Stimulated activated CD4-positive, alpha-beta T cell treated with anti-CD3 and anti-CD28 coated beads, Interleukin-12 subunit alpha, Interleukin-12 subunit beta, amount 100 ng/mL, for 4 hours (primary cell): ENCODE measurements around the gene PSMD1.
A peak's percentile ranks its signal among the peaks of the same experiment; 100 is the strongest.
"Not testable (repeated sequence)": the region's sequence is repeated elsewhere in the genome, so short reads cannot be mapped to it uniquely, and the experiment has no call there.

ENCODE experiments used
- DNase-seq: peaks from one replicate; pipeline ENCODE4 v3.0.0-alpha.2; 2020

PSMD1 gene

DNA sequence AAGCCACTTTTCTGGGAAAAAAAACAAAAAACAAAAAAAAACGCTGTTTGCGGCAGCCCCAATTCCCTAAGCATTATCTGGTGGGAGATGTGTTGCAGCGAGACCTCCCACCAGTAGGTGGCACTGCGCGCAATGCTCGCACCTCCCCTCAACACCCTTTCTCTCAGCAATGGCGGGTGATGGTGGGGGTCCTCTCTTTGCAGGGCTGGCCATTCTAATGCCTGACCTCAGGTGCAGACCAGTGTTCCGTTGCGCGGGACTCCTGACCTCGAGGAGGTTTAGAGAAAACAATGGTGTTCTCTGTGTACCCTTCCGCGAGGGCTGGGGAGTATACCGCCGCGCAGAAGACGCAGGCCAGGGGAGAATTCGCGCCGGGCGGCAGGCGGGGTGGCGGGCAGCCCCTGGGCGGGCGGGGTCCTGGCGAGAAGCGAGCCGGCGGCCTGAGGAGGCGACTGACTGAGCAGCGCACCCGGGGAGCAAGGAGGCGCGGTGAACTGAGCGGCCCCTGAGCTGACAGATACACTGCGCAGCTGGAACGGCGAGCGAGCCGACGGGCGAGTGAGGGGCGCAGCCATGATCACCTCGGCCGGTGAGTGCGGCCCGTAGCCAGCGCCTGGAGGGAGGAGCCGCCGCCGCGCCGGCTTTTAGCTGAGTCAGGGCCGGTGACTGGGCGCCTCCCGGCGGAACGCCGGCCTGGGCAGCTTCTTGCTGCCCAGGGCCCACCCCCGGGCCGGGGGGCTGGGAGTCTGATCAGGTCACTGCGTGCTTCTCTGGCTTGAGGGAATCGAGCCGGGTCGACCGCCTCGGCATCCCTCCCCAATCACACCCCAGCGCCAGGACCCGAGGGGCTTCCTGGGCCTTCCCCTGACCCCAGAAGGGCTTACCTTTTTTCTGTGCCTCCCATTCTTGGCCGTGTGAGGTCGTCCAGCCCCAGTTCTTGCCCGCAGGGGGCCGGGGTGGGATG is at the start of gene PSMD1:
Gene PSMD1, plus strand, starts transcription at position 415 of the 964 bp plus-strand sequence. Its CDS starts 159 bp downstream, at position 574.
- peak; percentile 90 for DNase-seq

DNA sequence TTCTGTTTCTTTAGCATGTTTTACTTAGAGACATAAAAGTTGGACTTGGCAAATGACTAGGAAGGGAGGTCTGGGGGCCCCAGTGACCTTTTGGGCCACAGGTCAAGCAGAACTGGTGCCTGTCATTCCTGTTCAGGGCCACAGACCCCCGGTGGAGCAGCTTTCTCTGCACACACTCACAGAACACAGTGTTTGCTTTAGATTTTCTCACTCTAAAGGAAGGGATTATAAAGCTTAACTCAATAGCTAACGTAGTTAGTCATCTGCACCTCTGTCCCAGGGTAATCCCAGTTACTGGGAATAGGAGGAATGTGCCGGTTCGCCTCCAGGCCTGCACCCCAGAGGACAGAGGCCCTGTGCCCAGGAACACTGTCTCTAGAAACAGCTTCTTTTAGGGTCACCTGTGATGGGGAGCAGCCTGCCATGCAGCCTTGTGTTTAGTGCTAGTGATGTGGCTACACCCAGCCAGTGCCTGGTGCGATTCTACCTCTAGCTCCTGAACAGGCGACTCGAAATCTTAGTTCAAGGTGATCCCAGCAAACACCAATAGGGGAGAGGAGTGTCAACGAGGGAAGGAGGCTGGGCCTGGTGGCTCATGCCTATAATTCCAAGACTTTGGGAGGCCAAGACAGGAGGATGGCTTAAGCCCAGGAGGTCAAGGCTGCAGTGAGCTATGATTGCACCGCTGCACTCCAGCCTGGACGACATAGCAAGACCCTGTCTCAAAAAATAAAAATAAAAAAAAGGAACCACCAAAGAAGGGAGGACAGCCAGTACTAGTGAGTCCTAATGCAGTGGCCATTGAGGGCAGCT is 49.2 kb upstream of the PSMD1 start:
- no peak for DNase-seq

DNA sequence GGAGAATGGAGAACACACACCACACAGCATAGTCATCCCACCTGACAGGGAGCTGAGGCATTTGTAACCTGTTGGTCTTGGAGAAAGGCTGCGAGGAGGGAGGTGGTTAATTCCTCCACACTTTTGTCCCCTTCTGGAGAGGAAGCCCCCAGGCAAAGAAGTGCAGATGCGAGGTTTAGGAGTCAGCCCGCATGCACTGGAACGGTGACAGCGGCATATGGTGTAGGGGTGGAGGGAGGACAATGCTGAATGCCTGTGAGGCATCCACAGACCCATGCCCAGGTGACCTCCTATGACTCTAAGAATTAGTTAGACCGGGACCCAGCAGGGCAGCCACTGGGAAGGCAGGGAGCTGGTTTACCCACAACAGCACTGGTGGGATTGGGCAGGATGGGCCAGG is 48.5 kb upstream of the PSMD1 start:
- no peak for DNase-seq

DNA sequence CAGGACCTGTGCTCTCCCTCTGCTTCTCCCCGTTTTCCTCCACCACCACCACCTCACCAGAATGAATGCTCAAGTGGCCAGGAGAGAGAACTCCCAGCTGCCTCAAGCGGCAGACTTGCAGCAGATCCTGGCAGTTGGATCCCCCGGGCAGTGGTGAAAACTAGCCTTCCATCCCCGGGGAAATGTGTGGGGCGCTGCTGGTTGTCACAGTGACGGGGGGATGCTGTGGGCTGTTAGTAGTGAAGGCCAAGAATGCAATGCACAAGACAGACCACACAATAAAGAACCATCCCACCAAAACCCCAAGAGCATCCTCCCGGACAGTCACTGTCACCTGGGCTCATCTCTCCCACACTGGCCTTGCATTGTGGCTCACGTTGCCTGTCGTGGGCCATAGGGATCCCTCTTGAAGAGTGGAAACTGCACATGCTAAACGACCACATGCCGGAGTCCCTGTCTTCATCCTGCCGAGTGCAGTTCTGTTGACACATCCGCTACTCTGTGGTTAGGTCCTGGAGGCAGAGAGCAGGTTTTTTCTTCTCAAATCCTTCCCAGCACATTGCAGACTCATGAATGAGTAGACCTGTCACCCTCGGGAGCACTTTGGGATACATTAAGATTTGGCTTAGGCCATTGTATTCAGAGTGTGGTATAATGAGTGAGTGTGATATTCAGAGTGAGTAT is 47.3 kb upstream of the PSMD1 start:
- no peak for DNase-seq

DNA sequence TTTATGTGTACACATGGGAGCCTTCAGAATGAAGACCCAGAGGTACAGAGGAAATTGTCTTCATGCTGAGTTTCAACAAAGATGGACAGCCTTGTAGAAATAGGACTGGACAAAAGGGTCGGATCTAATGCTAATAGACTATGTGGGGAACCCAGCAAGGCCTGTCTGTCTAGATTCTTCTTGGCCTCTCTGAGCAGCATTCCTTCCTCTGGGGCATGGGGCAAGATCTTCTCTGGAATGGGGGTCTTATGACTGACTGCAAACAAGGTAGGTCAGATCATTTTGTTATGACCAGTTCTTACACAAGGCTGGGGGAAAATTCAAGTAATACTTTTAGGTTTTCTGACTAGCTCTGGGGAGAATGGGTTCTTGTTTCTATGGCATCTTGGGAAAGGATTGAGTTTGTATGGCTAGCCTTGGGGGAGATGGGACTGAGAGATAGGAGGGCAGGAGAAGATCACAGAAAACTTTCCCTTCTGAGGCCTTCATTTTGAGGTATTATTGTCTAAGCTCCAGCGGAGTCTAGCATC is 46.4 kb upstream of the PSMD1 start:
- DNase-seq = no peak

DNA sequence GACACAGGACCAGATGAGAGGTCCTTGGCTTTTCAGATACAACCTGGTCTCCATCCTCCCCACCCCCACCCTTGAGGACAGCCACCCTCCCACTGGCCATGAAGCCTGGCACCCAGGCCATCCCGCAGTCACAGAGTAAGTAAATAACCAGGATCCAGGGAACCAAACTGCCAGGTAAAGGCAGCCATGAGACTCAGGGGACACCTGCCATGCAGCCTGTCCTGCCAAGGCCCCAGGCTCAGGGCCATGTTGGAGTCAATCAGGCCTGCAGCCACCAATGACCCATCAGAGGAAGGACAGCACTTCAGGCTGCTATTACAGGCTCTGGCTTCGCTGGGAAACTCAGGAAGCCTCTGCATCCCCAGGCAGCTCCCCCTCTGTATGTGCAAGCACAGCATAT is 45.1 kb upstream of the PSMD1 start:
- DNase-seq = no peak

DNA sequence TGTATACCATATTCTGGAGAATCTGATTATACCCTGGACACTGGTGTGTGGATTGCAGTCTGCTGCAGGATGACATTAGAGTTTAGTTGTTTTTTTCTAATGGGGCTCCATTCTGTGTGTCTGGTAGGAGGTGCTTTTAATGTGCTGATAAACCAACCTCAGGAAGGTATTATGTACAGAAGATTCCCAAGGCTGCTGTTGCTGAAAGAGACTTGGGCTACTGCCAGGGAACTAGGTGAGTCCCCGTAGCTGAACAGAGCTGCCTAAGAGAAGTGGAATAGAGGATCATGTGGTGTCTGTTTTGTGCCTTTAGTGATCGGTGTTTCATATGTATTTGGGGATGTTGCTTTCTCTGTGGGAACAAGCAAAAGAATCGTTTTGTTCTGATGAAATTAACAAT is 44.2 kb upstream of the PSMD1 start:
- DNase-seq = no peak

DNA sequence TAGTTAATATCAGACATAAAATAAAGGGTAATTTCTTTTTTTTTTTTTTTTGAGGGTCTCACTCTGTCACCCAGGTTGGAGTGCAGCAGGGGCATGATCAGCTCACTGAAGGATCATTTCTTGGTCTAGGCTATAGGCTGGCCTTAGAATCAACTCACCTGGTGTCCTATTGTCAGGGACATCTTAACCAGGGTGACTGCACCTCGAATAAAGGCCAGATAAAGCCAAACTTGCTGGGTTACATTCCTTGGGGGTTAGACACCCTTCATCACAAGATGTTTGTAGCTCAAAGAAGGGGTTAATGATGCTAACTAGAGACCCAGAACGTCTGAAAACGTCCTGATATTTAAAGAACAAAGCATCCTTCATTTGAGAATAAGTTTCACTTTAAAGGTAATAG is 42.8 kb upstream of the PSMD1 start:
- no peak for DNase-seq

DNA sequence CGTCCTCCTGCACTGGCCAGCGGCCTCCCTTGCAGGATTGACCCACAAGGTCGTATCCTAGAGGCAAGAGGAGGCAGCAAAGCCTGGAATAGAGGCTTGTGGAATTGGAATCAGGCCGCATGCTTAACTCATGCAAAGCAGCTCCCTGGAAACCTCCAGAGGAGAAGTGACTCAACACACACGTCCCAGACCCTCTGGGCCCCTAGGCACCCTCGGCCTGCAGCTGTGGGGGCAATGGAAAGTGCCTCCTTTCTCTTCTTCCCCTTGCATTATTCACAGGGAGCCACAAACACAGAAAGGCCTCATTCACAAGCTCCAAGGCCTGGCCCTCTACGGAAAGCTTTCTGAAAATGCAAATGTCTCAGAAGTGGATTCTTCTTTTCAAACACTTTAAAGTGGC is 41.2 kb upstream of the PSMD1 start:
- DNase-seq = no peak

DNA sequence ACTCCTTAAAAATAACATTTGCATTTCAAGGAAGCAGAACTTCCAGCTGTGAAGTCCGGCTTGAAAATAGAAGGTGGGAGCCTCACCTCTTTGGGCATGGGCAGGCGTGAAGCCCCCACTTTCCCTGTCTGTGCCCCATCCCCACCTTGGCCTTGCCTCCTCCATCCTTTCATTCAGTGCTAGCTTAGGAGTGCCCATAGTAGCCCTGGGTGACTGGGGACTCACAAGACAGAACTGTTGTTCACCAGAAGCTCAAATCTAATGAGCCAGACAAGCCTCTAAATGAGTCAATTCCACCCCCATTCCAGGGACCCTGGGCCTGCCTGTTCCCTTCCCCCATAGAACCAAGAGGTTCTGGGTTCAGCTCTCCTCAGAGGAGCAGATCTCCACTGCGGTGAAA is 40.7 kb upstream of the PSMD1 start:
- no peak for DNase-seq

DNA sequence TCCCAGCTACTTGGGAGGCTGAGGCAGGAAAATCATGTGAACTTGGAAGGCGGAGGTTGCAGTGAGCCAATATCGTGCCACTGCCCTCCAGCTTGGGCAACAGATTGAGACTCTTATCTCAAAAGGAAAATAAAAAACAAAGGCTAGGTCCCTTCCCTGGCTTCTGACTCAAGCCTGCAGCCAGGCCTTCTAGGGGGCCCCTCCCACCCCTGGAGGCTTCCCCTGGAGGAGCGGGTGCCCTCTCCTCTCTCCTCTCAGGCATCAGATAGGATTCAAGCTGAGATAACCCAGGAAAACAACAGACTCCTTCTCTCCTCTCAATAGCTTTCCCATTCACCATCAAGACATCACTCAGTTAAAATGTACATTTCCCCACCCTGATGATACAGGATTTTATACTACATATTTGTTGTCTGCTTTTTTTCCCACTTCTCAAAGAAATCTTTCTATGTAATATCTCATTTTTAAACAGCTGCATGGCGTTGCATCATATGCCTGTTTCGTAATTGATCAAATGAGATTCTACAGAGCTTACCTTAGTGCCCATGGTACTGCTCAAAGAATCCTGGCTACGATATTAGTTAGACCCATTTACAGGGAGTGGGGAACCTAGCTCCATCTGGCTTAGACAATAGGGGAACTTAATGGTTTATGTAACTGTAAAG is 40.0 kb upstream of the PSMD1 start:
- DNase-seq = no peak

DNA sequence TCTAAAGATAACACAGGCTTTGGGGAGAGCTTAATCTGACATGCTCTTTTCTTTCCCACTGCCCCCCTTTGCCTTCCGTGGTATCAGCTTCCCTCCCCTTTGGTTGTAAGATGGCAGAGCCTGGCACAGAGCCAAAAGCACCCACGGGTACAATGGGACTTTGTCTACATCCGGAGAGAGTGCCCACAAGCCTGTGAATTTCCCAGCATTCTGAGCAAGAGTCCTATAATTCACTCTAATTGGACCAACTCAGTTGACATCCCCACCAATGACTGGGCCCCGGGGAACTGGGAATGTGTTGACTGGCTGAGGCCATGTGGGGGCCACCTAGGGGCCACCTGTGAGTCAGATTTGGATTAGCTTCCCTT is 39.5 kb upstream of the PSMD1 start:
- DNase-seq = no peak

DNA sequence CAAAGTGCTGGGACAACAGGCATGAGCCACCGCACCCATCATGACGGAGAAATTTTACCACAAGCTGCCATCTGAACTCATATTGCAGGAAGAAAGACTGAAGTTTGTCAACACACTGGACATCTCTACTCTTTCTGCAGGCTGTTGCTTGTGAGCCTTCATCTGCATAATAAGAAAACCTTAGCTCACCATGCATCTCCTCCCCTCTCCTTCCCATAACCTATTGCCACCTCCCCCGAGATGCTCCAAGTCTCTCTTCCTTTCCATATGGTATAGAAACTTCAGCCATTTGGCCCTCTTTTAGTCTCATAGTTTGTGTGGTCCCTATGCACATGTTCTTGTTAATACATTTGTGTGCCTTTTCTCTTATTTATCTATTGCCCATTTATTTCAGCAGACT is 38.5 kb upstream of the PSMD1 start:
- no peak for DNase-seq

DNA sequence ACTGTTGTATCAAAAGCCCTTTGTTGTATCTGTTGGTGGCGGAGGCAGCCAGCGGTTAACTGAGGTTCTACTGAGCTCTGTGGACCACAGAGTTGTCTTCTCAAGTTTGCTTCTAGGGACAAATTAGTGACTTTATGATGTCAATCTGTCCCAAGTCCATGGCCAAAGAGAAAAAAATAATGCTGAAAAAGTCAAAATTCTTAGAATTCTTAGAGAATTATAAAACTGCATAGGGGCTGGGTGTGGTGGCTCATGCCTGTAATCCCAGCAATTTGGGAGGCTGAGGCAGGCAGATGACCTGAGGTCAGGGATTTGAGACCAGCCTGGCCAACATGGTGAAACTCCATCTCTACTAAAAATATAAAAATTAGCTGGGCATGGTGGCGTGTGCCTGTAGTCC is 31.6 kb upstream of the PSMD1 start:
- DNase-seq = not testable (repeated sequence)

DNA sequence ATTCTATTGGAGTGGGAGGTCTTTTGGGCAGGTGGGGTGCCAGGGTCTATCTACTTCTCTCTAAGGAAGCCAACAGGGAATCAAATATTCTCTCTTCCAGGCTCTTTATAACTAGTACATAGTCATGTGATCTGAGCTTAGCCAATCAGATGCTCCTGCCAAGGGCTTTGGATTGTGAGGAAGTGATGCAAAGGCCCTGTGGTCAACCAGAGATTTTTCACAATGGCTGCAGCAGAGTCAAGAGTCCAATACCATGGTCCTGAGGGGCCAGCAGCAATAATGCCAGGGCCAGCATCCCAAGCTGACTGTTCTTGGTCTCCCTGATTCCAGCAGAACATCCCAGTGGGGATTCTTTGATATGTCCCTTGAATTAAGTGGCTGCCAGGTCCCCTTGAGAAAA is 27.8 kb upstream of the PSMD1 start:
- DNase-seq = no peak

DNA sequence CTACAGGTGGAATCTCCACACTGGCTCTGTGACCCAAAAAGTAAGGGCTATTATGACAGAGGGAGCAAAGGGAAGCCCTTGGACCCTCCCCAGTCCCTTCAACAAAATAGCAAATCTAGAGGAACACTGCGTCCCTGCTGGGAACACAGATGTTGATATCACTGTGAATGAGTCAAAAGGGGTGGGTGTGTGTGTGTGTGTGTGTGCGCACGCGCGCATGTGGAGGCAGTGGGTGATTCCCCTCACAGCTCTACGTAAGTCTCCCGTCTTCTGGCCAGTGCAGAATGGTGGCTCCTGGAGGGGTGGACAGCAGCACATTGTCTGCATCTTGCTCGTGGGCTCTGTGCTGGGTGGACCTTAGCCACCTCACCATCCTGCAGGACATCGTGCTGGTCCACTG is 27.1 kb upstream of the PSMD1 start:
- DNase-seq = no peak

DNA sequence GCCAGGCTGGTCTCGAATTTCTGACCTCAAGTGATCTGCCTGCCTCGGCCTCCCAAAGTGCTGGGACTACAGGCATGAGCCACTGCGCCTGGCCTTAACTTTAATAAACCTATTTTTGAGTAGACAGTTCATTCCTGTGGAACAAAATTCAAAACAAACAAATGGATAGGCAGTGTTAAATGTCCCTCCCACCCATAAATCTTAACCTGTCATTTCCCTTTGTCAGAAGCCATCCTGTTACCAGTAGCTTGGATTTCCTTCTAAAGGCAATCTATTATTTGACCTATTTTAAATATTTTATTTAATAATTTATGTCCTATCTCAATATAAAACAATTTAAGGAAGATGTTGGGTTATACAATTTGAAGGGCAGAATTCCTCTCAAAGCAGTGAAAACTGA is 25.9 kb upstream of the PSMD1 start:
- no peak for DNase-seq

DNA sequence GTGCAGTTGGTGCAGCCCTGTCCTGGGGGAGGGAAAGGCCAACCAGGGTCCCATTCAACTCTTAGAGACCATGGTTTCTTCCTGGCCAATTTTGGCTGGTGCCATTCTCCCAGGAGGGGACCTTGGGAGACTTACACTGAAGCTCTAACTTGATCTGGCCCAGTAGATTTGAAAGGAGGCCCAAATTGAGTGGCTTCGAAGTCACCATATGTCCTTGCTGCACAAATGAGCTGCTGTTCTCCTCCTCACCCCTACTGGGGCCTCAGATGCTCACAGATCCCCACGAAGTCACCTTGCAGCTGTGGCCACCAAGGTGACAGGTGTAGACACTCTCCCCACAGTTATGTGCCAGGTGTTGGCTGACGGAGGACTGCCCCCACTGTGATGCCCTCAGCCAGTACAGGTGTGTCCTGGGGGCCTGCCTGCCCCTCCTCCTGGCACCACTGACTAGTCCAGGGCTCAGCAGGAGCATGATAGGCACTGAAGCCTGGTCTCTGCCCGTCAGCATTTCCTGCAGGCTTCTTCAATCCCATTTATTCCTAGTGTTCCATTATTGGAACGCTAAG is 24.0 kb upstream of the PSMD1 start:
- DNase-seq = no peak

DNA sequence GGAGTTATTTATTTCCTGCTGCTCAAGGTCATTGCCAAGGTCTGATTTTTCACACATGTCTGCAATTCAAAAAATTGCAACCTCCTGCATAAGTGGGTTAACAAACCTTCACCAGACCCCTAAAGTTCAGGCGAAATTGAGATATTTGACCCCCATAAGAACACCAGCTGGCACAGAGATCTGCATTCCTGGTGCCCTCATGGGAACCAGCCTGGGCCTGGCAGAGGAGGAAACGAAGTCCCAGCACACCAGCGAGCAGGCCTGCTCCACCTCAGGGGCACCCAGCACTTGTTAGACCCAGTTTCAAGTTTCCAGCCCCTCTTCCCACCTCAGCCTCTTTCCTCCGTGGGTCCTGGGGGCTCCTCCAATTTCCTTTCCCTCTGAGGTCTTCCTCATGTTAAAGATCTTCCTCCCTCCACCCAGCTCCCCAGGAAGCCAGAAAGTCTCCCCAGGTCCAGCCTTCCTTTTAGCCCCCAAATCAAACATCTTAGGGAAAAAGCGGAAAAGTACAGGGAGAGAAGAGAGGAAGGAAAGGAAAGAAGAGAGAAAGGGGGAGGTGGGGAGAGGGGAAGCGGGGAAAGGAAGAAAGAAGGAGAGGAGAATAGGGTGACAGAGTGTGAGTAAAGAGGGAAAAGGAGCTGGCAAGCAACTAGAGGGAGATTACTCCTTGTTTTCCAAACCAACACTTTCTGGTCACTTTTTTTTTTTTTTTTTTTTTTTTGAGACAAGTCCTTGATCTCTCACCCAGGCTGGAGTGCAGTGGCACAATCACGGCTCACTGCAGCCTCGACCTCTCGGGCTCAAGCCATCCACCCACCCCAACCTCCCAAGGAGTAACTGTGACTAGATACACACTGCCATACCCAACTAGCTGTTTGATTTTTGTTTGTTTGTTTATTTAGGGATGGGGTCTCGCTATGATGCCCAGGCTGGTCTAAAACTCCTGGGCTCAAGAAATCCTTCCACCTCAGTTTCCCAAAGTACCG is 23.2 kb upstream of the PSMD1 start:
- no peak for DNase-seq

DNA sequence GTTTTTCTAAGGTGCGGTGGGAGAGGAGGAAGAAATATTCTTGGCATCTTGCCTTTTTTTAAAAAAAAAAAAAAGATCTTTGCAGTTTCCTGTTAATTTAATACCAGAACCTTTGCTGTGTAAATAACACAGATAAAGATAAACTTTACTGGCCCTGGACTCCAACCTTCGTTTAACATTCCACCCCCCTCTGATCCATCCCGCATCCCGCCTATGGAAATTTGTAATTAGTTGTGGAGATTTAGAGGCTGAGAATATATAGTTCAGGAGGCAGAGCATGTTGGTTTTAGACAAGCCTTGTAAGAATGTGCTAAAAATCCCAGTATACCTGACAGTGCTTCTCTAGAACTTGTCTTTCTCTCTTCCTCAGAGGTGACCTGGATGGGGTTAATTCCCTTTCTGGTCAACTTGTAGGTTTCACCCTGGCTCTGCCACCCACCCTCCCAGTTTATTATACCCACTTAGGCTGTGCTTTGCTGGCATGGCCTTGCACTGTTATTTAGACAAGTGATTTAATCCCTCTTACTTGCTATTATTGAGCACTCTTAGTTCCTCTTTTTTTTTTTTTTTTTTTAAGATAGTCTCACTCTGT is 22.3 kb upstream of the PSMD1 start:
- DNase-seq = no peak

DNA sequence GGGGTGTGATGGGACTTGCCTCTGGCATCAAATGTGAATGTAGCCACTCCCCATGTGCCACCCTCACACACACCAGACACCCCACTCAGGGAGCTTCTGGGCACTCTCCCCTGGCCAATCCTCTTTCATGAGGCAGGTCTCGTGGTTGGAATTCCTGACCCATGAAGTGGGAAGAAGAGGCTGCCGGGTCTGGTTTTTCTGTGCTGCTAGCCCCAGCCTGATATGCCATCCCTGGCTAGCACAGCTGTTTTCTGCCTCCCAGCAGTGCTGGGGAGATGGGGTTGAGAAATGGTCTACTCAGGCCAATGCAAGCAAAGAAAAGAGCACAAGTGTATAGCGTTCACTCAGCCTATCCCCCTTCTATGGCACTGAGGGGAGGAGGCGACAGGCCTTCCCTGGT is 20.5 kb upstream of the PSMD1 start:
- DNase-seq = no peak
